ENCODE data around the gene CACNA2D3. TPM values are rescaled to one million over a fixed set of nuclear protein-coding genes. Genes with fewer than 3 reads are reported as not detected.

Gene CACNA2D3
- total and polyA plus RNA-seq, 4 donors = 0.06 to 0.37 (median 0.08) TPM; not detected in 1

- DNase-seq (ENCODE audit: low spot score) = no peak
- no peak overlapping the region for H3K4me3 ChIP-seq (ENCODE audit: low read depth in 1 of 3, low read length in 3 of 3)
- no peak for TF ChIP-seq YY1 (IDR thresholded peaks at IDR 0.05)
- H3K27me3 ChIP-seq (ENCODE audit: control insufficient read depth in 4 of 4, insufficient read depth in 4 of 4, low read length in 3 of 4) = peaks cover 0 to 5% (median 1%) of the 10 kb centered on the region in 4 donors
- no peaks in the 10 kb centered on the region for H3K4me1 ChIP-seq (ENCODE audit: control insufficient read depth in 4 of 4, insufficient read depth in 4 of 4, low read length in 3 of 4)
- WGBS = 51% methylated on average over 4 of the region's 4 CpGs
- no peaks in the 10 kb centered on the region for H3K36me3 ChIP-seq (ENCODE audit: control insufficient read depth in 4 of 4, insufficient read depth in 3 of 4, low read depth in 1 of 4, low read length in 3 of 4)
- H3K9me3 ChIP-seq (ENCODE audit: control insufficient read depth in 4 of 4, low read length in 3 of 4) = no peaks in the 10 kb centered on the region
- no peak overlapping the region for H3K27ac ChIP-seq (ENCODE audit: low read depth in 1 of 2, low read length in 2 of 2)
- H3K9ac ChIP-seq (ENCODE audit: low read depth in 1 of 2, low read length in 2 of 2) = no peak overlapping the region
Observed at GRCh38 chr3:55030938-55031337, 908.6 kb downstream of the CACNA2D3 start.

- Histone ChIP-seq H3K9me3 (ENCODE audit: control insufficient read depth in 4 of 4, low read length in 3 of 4) (no peaks in the 10 kb centered on the region), H3K4me1 (ENCODE audit: control insufficient read depth in 4 of 4, insufficient read depth in 4 of 4, low read length in 3 of 4) (no peaks in the 10 kb centered on the region), H3K36me3 (ENCODE audit: control insufficient read depth in 4 of 4, insufficient read depth in 3 of 4, low read depth in 1 of 4, low read length in 3 of 4) (no peaks in the 10 kb centered on the region), H3K4me3 (ENCODE audit: low read depth in 1 of 3, low read length in 3 of 3) (no peak overlapping the region), H3K27me3 (ENCODE audit: control insufficient read depth in 4 of 4, insufficient read depth in 4 of 4, low read length in 3 of 4) (peaks cover 0 to 5% (median 0%) of the 10 kb centered on the region in 4 donors), H3K9ac (ENCODE audit: low read depth in 1 of 2, low read length in 2 of 2) (no peak overlapping the region), H3K27ac (ENCODE audit: low read depth in 1 of 2, low read length in 2 of 2) (no peak overlapping the region)
- 75% methylated on average over 5 of the region's 5 CpGs for WGBS
- DNase-seq (ENCODE audit: low spot score) = no peak
- TF ChIP-seq RXRA (IDR thresholded peaks at IDR 0.05) (no peak), FOXA2 (IDR thresholded peaks at IDR 0.05) (no peak)
Observed at GRCh38 chr3:55036883-55037577, 914.7 kb downstream of the CACNA2D3 start.

- no peaks in the 10 kb centered on the region for H3K4me1 ChIP-seq (ENCODE audit: control insufficient read depth in 4 of 4, insufficient read depth in 4 of 4, low read length in 3 of 4)
- H3K36me3 ChIP-seq (ENCODE audit: control insufficient read depth in 4 of 4, insufficient read depth in 3 of 4, low read depth in 1 of 4, low read length in 3 of 4) = no peaks in the 10 kb centered on the region
- no peak overlapping the region for H3K9ac ChIP-seq (ENCODE audit: low read depth in 1 of 2, low read length in 2 of 2)
- H3K9me3 ChIP-seq (ENCODE audit: control insufficient read depth in 4 of 4, low read length in 3 of 4) = no peaks in the 10 kb centered on the region
- H3K27me3 ChIP-seq (ENCODE audit: control insufficient read depth in 4 of 4, insufficient read depth in 4 of 4, low read length in 3 of 4) = no peaks in the 10 kb centered on the region
- no peak overlapping the region for H3K27ac ChIP-seq (ENCODE audit: low read depth in 1 of 2, low read length in 2 of 2)
- no peak for DNase-seq (ENCODE audit: low spot score)
- WGBS = 58% methylated on average over 2 of the region's 2 CpGs
- TF ChIP-seq JUND (IDR thresholded peaks at IDR 0.05) (no peak), FOXA1 (IDR thresholded peaks at IDR 0.05) (no peak), NR2F2 (IDR thresholded peaks at IDR 0.05) (no peak), CTCF (IDR thresholded peaks at IDR 0.05; ENCODE audit: low read depth, low read length, missing input control) (no peak), ATF3 (IDR thresholded peaks at IDR 0.05) (no peak), HNF4G (IDR thresholded peaks at IDR 0.05) (no peak), SP1 (IDR thresholded peaks at IDR 0.05) (no peak)
- H3K4me3 ChIP-seq (ENCODE audit: low read depth in 1 of 3, low read length in 3 of 3) = no peak overlapping the region
Observed at GRCh38 chr3:55042591-55042990, 920.2 kb downstream of the CACNA2D3 start.

- Histone ChIP-seq H3K27ac (ENCODE audit: low read depth in 1 of 2, low read length in 2 of 2) (no peak overlapping the region), H3K36me3 (ENCODE audit: control insufficient read depth in 4 of 4, insufficient read depth in 3 of 4, low read depth in 1 of 4, low read length in 3 of 4) (no peaks in the 10 kb centered on the region), H3K9ac (ENCODE audit: low read depth in 1 of 2, low read length in 2 of 2) (no peak overlapping the region), H3K4me1 (ENCODE audit: control insufficient read depth in 4 of 4, insufficient read depth in 4 of 4, low read length in 3 of 4) (no peaks in the 10 kb centered on the region), H3K27me3 (ENCODE audit: control insufficient read depth in 4 of 4, insufficient read depth in 4 of 4, low read length in 3 of 4) (no peaks in the 10 kb centered on the region), H3K9me3 (ENCODE audit: control insufficient read depth in 4 of 4, low read length in 3 of 4) (no peaks in the 10 kb centered on the region), H3K4me3 (ENCODE audit: low read depth in 1 of 3, low read length in 3 of 3) (no peak overlapping the region)
- DNase-seq (ENCODE audit: low spot score) = no peak
- WGBS = 80% methylated on average over 1 of the region's 1 CpG
- TF ChIP-seq SP1 (IDR thresholded peaks at IDR 0.05) (no peak), CTCF (IDR thresholded peaks at IDR 0.05; ENCODE audit: low read depth, low read length, missing input control) (no peak), REST (IDR thresholded peaks at IDR 0.05) (no peak), ZBTB33 (IDR thresholded peaks at IDR 0.05) (no peak), EGR1 (IDR thresholded peaks at IDR 0.05; ENCODE audit: low read depth in 2 of 2) (no peak), TAF1 (conservative IDR thresholded peaks at IDR 0.05) (no peak)
Observed at GRCh38 chr3:55044486-55044885, 922.1 kb downstream of the CACNA2D3 start.
